GM12878 (cell line): ENCODE measurements around the gene CBY3. TPM values are rescaled to one million over a fixed set of nuclear protein-coding genes. Genes with fewer than 3 reads are reported as not detected.

Experiments used
- ATAC-seq: fragments of 200-7000 bp; cut with Tn5 transposase; 3 replicates; pipeline ENCODE4 v1.9.1; 2020; ENCODE audit warnings: mild to moderate bottlenecking, moderate library complexity
- BruUV-seq: library from RNA; stranded (reverse); fragments of 400-500 nt; replicated peaks from 2 replicates; lab custom pipeline; 2021; lab: Mats Ljungman, UMichigan
- CTCF ChIA-PET: fragments of 300-600 bp; sonication (Branson Sonifier 250); formaldehyde crosslinking; extraction: SDS; loops from one replicate; lab custom pipeline; 2021; ENCODE audit warnings: inconsistent platforms; lab: Yijun Ruan, JAX
- POLR2A ChIA-PET: fragments of 350-600 bp; formaldehyde crosslinking; extraction: SDS; loops from one replicate; lab custom pipeline; 2021; ENCODE audit warnings: inconsistent platforms; lab: Charles Lee
- RAD21 ChIA-PET: fragments of 300-600 bp; sonication (Branson Sonifier 250); formaldehyde crosslinking; loops from one replicate; lab custom pipeline; 2023; ENCODE audit warnings: antibody characterized with exemption; ENCODE audit not compliant: unreplicated experiment; lab: Charles Lee
- SMC1A ChIA-PET: fragments of 300-600 bp; sonication (Branson Sonifier 250); formaldehyde crosslinking; loops from one replicate; lab custom pipeline; 2023; ENCODE audit not compliant: unreplicated experiment, uncharacterized antibody; lab: Charles Lee
- DNase-seq: peaks from one replicate; pipeline ENCODE4 v3.0.0-alpha.2; 2011; ENCODE audit warnings: low read depth, low spot score
- FAIRE-seq: peaks from 3 replicates; lab custom pipeline; 2011; peaks lifted over from hg19 to GRCh38; lab: Jason Lieb, UNC
- H2AFZ ChIP-seq: 2 replicates; pipeline ENCODE4 v1.6.0; 2011; ENCODE audit warnings: low read depth, low read length, control low read depth; ENCODE audit not compliant: control insufficient read depth
- H3K27ac ChIP-seq: 2 replicates; pipeline ENCODE4 v1.5.1; 2011; ENCODE audit warnings: control low read depth; ENCODE audit not compliant: control insufficient read depth, insufficient read depth
- H3K27me3 ChIP-seq, 2 experiments: replicated peaks in 1 of 2; 2 replicates each; pipeline versions ENCODE4 v1.6.0 to v1.6.1; 2011; ENCODE audit warnings: low read length in 1 of 2; ENCODE audit not compliant: control insufficient read depth in 2 of 2, insufficient read depth in 2 of 2
- H3K36me3 ChIP-seq, 2 experiments: 2 replicates each; pipeline ENCODE4 v1.5.1; 2011; ENCODE audit warnings: low read length in 1 of 2; ENCODE audit not compliant: control insufficient read depth in 2 of 2, insufficient read depth in 2 of 2
- H3K4me1 ChIP-seq: 2 replicates; pipeline ENCODE4 v1.6.1; 2011; ENCODE audit warnings: mild to moderate bottlenecking, low read length, moderate library complexity, mixed read lengths; ENCODE audit not compliant: control insufficient read depth, insufficient read depth
- H3K4me2 ChIP-seq: 2 replicates; pipeline ENCODE4 v1.6.0; 2011; ENCODE audit warnings: control low read depth; ENCODE audit not compliant: control insufficient read depth, insufficient read depth
- H3K4me3 ChIP-seq: fragments of 200-600 bp; sonication (generic); 2 replicates; pipeline ENCODE4 v1.5.1; 2016
- H3K79me2 ChIP-seq: 2 replicates; pipeline ENCODE4 v1.6.0; 2011; ENCODE audit warnings: low read length; ENCODE audit not compliant: control insufficient read depth, insufficient read depth
- H3K9ac ChIP-seq: 2 replicates; pipeline ENCODE4 v1.8.0; 2011; ENCODE audit warnings: low read length, control low read depth, mixed read lengths; ENCODE audit not compliant: control insufficient read depth, insufficient read depth
- H3K9me3 ChIP-seq: replicated peaks from 3 replicates; pipeline ENCODE4 v1.5.1; 2011; ENCODE audit warnings: mild to moderate bottlenecking, low read length; ENCODE audit not compliant: control insufficient read depth, insufficient read depth
- H4K20me1 ChIP-seq: 2 replicates; pipeline ENCODE4 v1.6.0; 2011; ENCODE audit not compliant: control insufficient read depth, insufficient read depth
- ATF2 ChIP-seq: IDR thresholded peaks from 2 replicates; pipeline ENCODE4 v1.6.1; 2012; ENCODE audit warnings: low read length, inconsistent platforms
- BCL3 ChIP-seq: IDR thresholded peaks from 2 replicates; pipeline ENCODE4 v1.6.1; 2011; ENCODE audit warnings: borderline replicate concordance, low read depth, mild to moderate bottlenecking, moderate library complexity, low read length; ENCODE audit not compliant: insufficient read depth, poor library complexity, severe bottlenecking
- CREB1 ChIP-seq: IDR thresholded peaks from 2 replicates; pipeline ENCODE4 v1.6.1; 2012; ENCODE audit warnings: low read depth, mild to moderate bottlenecking, inconsistent platforms
- CREM ChIP-seq: IDR thresholded peaks from 2 replicates; pipeline ENCODE4 v1.6.1; 2014; ENCODE audit warnings: antibody characterized with exemption, low read depth
- FOS ChIP-seq: IDR thresholded peaks from 3 replicates; pipeline ENCODE4 v1.6.1; 2011; ENCODE audit warnings: borderline replicate concordance; ENCODE audit not compliant: insufficient read length; ENCODE audit errors: extremely low read depth
- FOXM1 ChIP-seq: IDR thresholded peaks from 2 replicates; pipeline ENCODE4 v1.6.1; 2012; ENCODE audit warnings: low read depth, mild to moderate bottlenecking, inconsistent platforms, low read length, moderate library complexity
- HDAC2 ChIP-seq: fragments of 200-600 bp; sonication (generic); IDR thresholded peaks from 2 replicates; pipeline ENCODE4 v1.6.1; 2017
- KDM1A ChIP-seq: fragments of 200-600 bp; sonication (generic); IDR thresholded peaks from 2 replicates; pipeline ENCODE4 v1.6.1; 2016; ENCODE audit warnings: borderline replicate concordance
- NR2C1 ChIP-seq: fragments of 450-650 bp; IDR thresholded peaks from 2 replicates; pipeline ENCODE4 v1.6.1; 2017; ENCODE audit warnings: antibody characterized with exemption, mild to moderate bottlenecking, moderate library complexity
- PBX3 ChIP-seq: IDR thresholded peaks from 2 replicates; pipeline ENCODE4 v1.6.1; 2011; ENCODE audit warnings: mild to moderate bottlenecking, low read depth, low read length, moderate library complexity; ENCODE audit not compliant: insufficient replicate concordance
- POLR2AphosphoS5 ChIP-seq: IDR thresholded peaks from 2 replicates; pipeline ENCODE4 v1.6.1; 2011; ENCODE audit warnings: mild to moderate bottlenecking, low read length, inconsistent platforms
- STAT3 ChIP-seq: IDR thresholded peaks from 2 replicates; pipeline ENCODE4 v1.6.1; 2011; ENCODE audit warnings: low read depth, low read length, improper control_type of control experiment
- ZBTB40 ChIP-seq: fragments of 450-650 bp; IDR thresholded peaks from 2 replicates; pipeline ENCODE4 v1.6.1; 2016; ENCODE audit warnings: mild to moderate bottlenecking, moderate library complexity, borderline replicate concordance
- ZZZ3 ChIP-seq: IDR thresholded peaks from 2 replicates; pipeline ENCODE4 v1.6.1; 2011; ENCODE audit warnings: low read depth; ENCODE audit not compliant: control insufficient read depth, insufficient read length
- WGBS: methylation state at CpG from one replicate; pipeline ENCODE4 v1.1.6; 2016; ENCODE audit warnings: low lambda C conversion rate; ENCODE audit not compliant: insufficient replicate concordance, insufficient coverage; ENCODE audit errors: missing lambda C conversion rate; 5-methylcytosine and 5-hydroxymethylcytosine counted together
- in situ Hi-C: fragments of 300-500 bp; cut with MboI; formaldehyde crosslinking; loops from 9 replicates; pipeline ENCODE4 v1.14.3; 2018; ENCODE audit warnings: mixed read lengths
- intact Hi-C: fragments of 100-400 bp; cut with micrococcal nuclease; formaldehyde crosslinking; loops from one replicate; pipeline ENCODE4 v1.14.2; 2022; ENCODE audit not compliant: unreplicated experiment
- polyA plus RNA-seq, 11 experiments: library from polyadenylated mRNA; depleted of rRNA in 4 of 11; unstranded in 6 of 11; stranded (reverse) in 5 of 11; fragments of >200 nt; fragmentation: Nextera tagmentation in 4 of 11; fragmentation: Illumina TruSeq in 1 of 11; extraction: Ambion mirVana in 4 of 11; extraction: Trizol in 1 of 11; gene quantifications; 1 replicate in 1 of 11; 2 replicates in 10 of 11; pipeline versions ENCODE4 v1.2.1 to v1.2.3, GENCODE V29; 2011 to 2016; ENCODE audit warnings: inconsistent platforms in 2 of 11, missing spikeins in 2 of 11, low read depth in 1 of 11
- total RNA-seq, 4 experiments: library from RNA; depleted of rRNA in 3 of 4; stranded (reverse); fragments of >200 nt in 3 of 4; fragmentation: Illumina TruSeq in 1 of 4; extraction: Trizol in 1 of 4; gene quantifications; 2 replicates each; pipeline versions ENCODE4 v1.2.1 to v1.2.3, GENCODE V29; 2013 to 2021

CBY3 gene
- total and polyA plus RNA-seq, 10 of the 15 experiments (the other 5 are each of a cell fraction or from before 2014, with no cell fraction given) = 0.10 to 1.2 (median 0.47) TPM; not detected in 5

- Histone ChIP-seq H3K9me3 (no peaks in the 10 kb centered on the region), H4K20me1 (no peaks in the 10 kb centered on the region), H3K4me1 (peaks cover 11% of the 10 kb centered on the region), H3K9ac (peak overlapping the region; percentile 92), H3K4me2 (peak overlapping the region; percentile 78), H3K79me2 (peaks cover 32% of the 10 kb centered on the region), H3K27me3 (no peaks in the 10 kb centered on the region), H3K36me3 (no peaks in the 10 kb centered on the region), H3K27ac (peak overlapping the region; percentile 94), H3K4me3 (peak overlapping the region; percentile 76), H2AFZ (peak overlapping the region; percentile 98)
- SMC1A ChIA-PET = interaction anchor here (0.7 to 3.3 kb wide), 6 partner anchors 9 to 118 kb away, joined by 3 to 15 read pairs (median 4); partner anchors contain the start of genes HNRNPH1 and MAML1
- peak; percentile 91 for FAIRE-seq
- WGBS = 1% methylated on average over 78 of the region's 78 CpGs
- BruUV-seq = no TSS peak
- RAD21 ChIA-PET = interaction anchor here (1.0 to 1.9 kb wide), 7 partner anchors 13 to 116 kb away, joined by 3 to 11 read pairs (median 5); partner anchors contain the start of genes HNRNPH1 and LTC4S
- CTCF ChIA-PET = interaction anchor here (0.6 to 4.8 kb wide), 16 partner anchors 9 to 737 kb away, joined by 3 to 24 read pairs (median 4); partner anchors contain the start of genes HNRNPH1 and MAML1
- ATAC-seq = peak; percentile 92
- peak; percentile 86 for DNase-seq
- in situ Hi-C loops = no loop called here
- POLR2A ChIA-PET = interaction anchor here (0.6 to 2.2 kb wide), 8 partner anchors 8 to 293 kb away, joined by 3 to 14 read pairs (median 6); partner anchors contain the start of genes HNRNPH1 and MAML1
- intact Hi-C loops = loop anchor here (1.0 to 5.0 kb wide), 2 partner anchors 20 to 126 kb away; partner anchors contain the start of genes CANX and RUFY1
- TF ChIP-seq BCL3 = peak; percentile 39
- TF ChIP-seq PBX3 = no peak
- TF ChIP-seq KDM1A = no peak
- TF ChIP-seq NR2C1 = no peak
- peak; percentile 91 for TF ChIP-seq POLR2AphosphoS5
- no peak for TF ChIP-seq STAT3
- TF ChIP-seq ZZZ3 = no peak
- no peak for TF ChIP-seq HDAC2
- TF ChIP-seq CREB1 = peak; percentile 90
- no peak for TF ChIP-seq FOS
- TF ChIP-seq FOXM1 = no peak
- TF ChIP-seq ATF2 = no peak
- peak; percentile 77; the same call in 1 of the 2 replicates for TF ChIP-seq CREM
- TF ChIP-seq ZBTB40 = no peak
These were observed 2.4 kb downstream of the CBY3 start for GRCh38 chr5:179678223-179679013.
